OCI-LY1 (cell line): ENCODE measurements around the gene DNAAF5.

Experiments
- H2AFZ ChIP-seq: fragments of 200-600 bp; sonication (generic), shearing (Covaris generic); 2 replicates; pipeline ENCODE4 v1.6.0; 2014; ENCODE audit warnings: antibody characterized with exemption, mild to moderate bottlenecking, low read length
- H3F3A ChIP-seq: fragments of 200-600 bp; sonication (generic), shearing (Covaris generic); 2 replicates; pipeline ENCODE4 v1.6.0; 2014; ENCODE audit warnings: mild to moderate bottlenecking, antibody characterized with exemption, low read length, moderate library complexity; ENCODE audit not compliant: insufficient read depth
- H3K27ac ChIP-seq: fragments of 200-600 bp; sonication (generic); 2 replicates; pipeline ENCODE4 v1.5.1; 2014; ENCODE audit warnings: low read length, mixed run types, mild to moderate bottlenecking, low read depth; ENCODE audit not compliant: poor library complexity, severe bottlenecking
- H3K27me3 ChIP-seq: fragments of 200-600 bp; sonication (generic); 2 replicates; pipeline ENCODE4 v1.6.0; 2014; ENCODE audit warnings: antibody characterized with exemption, mild to moderate bottlenecking, low read length, moderate library complexity; ENCODE audit not compliant: insufficient read depth
- H3K36me3 ChIP-seq: fragments of 200-600 bp; sonication (generic); 2 replicates; pipeline ENCODE4 v1.6.1; 2014; ENCODE audit warnings: mild to moderate bottlenecking, antibody characterized with exemption, low read length, moderate library complexity, mixed read lengths; ENCODE audit not compliant: insufficient read depth
- H3K4me1 ChIP-seq: fragments of 200-600 bp; sonication (generic); 2 replicates; pipeline ENCODE4 v1.5.1; 2014; ENCODE audit warnings: mild to moderate bottlenecking, low read length, moderate library complexity; ENCODE audit not compliant: insufficient read depth, severe bottlenecking
- H3K4me2 ChIP-seq: fragments of 200-600 bp; sonication (generic), shearing (Covaris generic); 2 replicates; pipeline ENCODE4 v1.6.1; 2014; ENCODE audit warnings: low read length
- H3K4me3 ChIP-seq: fragments of 200-600 bp; sonication (generic); 2 replicates; pipeline ENCODE4 v1.5.1; 2014; ENCODE audit warnings: low read length, low read depth, mild to moderate bottlenecking, mixed read lengths; ENCODE audit not compliant: poor library complexity, severe bottlenecking
- H3K79me2 ChIP-seq: fragments of 200-600 bp; shearing (Covaris generic); 2 replicates; pipeline ENCODE4 v1.6.1; 2016; ENCODE audit warnings: mixed run types, low read length, mixed read lengths; ENCODE audit not compliant: insufficient read depth
- H3K9ac ChIP-seq: fragments of 200-600 bp; sonication (generic), shearing (Covaris generic); 2 replicates; pipeline ENCODE4 v1.6.1; 2014; ENCODE audit warnings: mild to moderate bottlenecking, low read length, mixed read lengths
- H3K9me2 ChIP-seq: fragments of 200-600 bp; sonication (generic), shearing (Covaris generic); 2 replicates; pipeline ENCODE4 v1.6.1; 2014; ENCODE audit warnings: low read depth, mild to moderate bottlenecking, low read length, mixed read lengths
- H3K9me3 ChIP-seq: fragments of 200-600 bp; shearing (Covaris generic); 2 replicates; pipeline ENCODE4 v1.6.1; 2014; ENCODE audit warnings: low read length, mixed read lengths
- H4K20me1 ChIP-seq: fragments of 200-600 bp; sonication (generic), shearing (Covaris generic); 2 replicates; pipeline ENCODE4 v1.6.0; 2016; ENCODE audit warnings: mild to moderate bottlenecking, low read length; ENCODE audit not compliant: insufficient read depth
- EZH2 ChIP-seq: fragments of 200-600 bp; sonication (generic), shearing (Covaris generic); IDR thresholded peaks from 2 replicates; pipeline ENCODE4 v1.8.0; 2017; ENCODE audit warnings: borderline replicate concordance, mixed run types, mild to moderate bottlenecking, antibody characterized with exemption, low read length, moderate library complexity, mixed read lengths
- TF ChIP-seq, protein P1 (sequence below): fragments of 200-600 bp; sonication (generic), shearing (Covaris generic); IDR thresholded peaks from 2 replicates; pipeline ENCODE4 v1.5.1; 2017; ENCODE audit warnings: mild to moderate bottlenecking, antibody characterized with exemption, low read length, moderate library complexity, mixed read lengths

Gene DNAAF5

DNA sequence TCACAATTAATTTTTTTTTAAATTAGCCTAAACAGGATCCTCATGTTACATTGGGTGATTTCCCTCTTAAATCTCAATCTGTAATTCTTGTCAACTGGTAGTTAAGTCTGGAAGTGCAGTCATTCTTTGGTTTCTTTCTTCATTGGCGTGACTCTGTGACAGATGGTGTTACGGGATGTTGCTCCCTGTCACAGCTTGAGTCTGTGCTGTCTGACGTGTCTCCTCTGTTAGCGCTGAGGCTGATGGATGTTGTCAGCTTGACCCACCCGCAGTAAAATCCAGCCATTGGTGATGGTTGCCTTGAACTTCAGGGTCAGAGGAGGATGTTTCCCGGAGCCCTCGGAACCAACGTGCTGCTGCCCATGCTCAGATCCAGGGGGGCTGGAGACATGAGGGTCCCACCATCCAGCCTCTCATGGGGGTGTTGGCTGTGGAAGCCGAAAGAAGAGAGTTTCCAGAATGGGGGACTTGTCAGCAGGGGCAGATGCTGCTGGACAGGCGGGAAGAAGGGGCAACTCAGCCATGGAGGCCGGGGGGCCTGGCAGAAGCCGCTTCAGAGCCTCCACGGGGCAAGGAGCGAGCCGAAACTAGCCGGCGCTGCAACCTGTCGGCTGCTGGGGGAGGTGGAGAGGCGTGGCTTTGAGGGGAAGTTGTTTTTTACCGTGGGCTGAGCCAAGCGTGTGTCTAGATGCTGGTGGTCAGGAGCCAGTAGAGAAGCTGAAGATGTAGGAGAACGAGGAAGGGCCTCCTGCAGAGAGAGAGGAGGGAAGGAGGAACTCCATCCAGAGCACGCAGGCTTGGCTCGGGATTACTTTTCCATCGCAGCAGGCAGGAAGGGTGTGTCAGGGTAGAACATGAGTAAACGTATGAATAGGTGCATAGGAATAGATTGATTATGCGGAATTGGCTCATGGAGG is 109.2 kb downstream of the DNAAF5 start:
- Histone ChIP-seq H3K4me3 (no peak overlapping the region), H3K36me3 (peaks cover 32% of the 10 kb centered on the region)

More for the DNA sequence above, 109.2 kb downstream of the DNAAF5 start:
- TF ChIP-seq, protein P1, sequence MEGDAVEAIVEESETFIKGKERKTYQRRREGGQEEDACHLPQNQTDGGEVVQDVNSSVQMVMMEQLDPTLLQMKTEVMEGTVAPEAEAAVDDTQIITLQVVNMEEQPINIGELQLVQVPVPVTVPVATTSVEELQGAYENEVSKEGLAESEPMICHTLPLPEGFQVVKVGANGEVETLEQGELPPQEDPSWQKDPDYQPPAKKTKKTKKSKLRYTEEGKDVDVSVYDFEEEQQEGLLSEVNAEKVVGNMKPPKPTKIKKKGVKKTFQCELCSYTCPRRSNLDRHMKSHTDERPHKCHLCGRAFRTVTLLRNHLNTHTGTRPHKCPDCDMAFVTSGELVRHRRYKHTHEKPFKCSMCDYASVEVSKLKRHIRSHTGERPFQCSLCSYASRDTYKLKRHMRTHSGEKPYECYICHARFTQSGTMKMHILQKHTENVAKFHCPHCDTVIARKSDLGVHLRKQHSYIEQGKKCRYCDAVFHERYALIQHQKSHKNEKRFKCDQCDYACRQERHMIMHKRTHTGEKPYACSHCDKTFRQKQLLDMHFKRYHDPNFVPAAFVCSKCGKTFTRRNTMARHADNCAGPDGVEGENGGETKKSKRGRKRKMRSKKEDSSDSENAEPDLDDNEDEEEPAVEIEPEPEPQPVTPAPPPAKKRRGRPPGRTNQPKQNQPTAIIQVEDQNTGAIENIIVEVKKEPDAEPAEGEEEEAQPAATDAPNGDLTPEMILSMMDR, result no peak
- no peak for TF ChIP-seq EZH2
- H3K27ac ChIP-seq, result no peak overlapping the region
- H4K20me1 ChIP-seq, result no peaks in the 10 kb centered on the region
- no peak overlapping the region for H2AFZ ChIP-seq
- no peaks in the 10 kb centered on the region for H3F3A ChIP-seq
- no peaks in the 10 kb centered on the region for H3K27me3 ChIP-seq
- H3K9me3 ChIP-seq, result no peaks in the 10 kb centered on the region
- H3K4me1 ChIP-seq, result peaks cover 18% of the 10 kb centered on the region
- peaks cover 15% of the 10 kb centered on the region for H3K79me2 ChIP-seq
- H3K9me2 ChIP-seq, result no peaks in the 10 kb centered on the region
- no peak overlapping the region for H3K4me2 ChIP-seq
- H3K9ac ChIP-seq, result no peak overlapping the region
